ENCODE measurements around the gene KCNK5.

KCNK5 gene

DNA sequence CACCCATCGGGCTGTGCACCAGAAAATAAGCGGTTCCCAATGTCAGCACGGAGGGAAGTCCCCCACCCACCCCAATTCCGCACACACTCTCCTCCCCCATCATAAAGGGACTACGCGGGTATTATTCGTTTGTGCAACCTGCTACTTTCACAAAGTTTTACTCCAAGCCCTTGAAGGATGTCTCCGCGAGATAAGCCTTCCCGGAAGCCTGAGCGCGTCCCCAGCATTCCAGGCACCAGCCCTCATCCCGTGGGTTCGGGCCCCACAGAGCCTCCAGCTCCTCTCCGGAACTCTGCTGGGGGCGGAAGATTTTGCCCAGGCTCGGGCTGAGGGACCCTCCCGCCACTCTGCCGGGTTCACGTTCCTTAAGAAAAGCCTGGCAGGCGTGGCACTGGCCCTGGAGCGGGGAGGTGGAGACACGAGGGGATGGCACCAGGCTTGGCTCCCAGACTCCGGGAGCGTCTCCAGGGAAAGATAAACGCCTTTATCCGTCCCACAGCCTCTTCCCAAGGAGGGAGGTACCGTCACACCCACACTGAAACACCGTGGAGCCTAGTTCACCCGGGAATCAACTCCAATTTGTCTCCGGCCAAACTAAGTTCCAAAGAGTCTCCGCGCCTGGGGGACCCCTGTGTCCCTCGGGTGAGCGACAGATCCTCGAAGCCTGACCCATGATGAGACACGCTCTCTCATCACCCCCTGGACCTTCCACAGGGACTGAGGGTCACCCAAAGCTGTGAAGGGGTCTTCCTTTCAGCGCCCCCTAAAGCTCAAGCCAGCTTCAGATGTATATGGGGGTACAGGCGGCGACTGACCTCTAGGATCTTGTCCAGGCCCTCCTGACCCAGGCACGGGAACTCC is 934 bp downstream of the KCNK5 start:
- Mint-ChIP-seq H3K4me1 (ENCODE audit: low read depth) (peaks cover 44% of the 10 kb centered on the region), H3K27ac (peak overlapping the region; percentile 93), H3K9me3 (peaks cover 5% of the 10 kb centered on the region), H3K4me3 (peak overlapping the region; percentile 83), H3K36me3 (ENCODE audit: low read depth) (peaks cover 31% of the 10 kb centered on the region), H3K27me3 (ENCODE audit: low read depth) (no peaks in the 10 kb centered on the region)
- DNase-seq (ENCODE audit: low spot score): peak; percentile 56

DNA sequence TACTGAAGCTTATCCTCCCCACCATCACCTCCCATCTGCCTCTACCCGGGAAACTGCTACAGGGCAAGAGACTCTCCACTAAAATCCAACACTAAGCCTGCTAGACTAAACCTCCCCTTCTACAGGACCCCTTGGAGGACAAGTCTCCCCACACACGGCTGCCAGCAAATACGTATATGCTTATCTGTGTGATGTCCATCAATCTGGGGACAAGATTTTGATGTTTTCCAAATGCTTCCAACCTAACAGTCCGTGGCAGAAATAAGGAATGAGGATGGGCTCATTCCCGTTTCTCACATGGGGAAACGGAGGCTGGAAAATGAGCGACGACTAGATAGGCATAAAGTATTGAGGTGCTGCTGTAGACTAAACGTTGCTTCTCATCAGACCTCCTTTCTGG is 1.8 kb downstream of the KCNK5 start:
- Mint-ChIP-seq H3K36me3 (ENCODE audit: low read depth) (peaks cover 39% of the 10 kb centered on the region), H3K4me1 (ENCODE audit: low read depth) (peaks cover 52% of the 10 kb centered on the region), H3K4me3 (peak overlapping the region; percentile 83), H3K27me3 (ENCODE audit: low read depth) (no peaks in the 10 kb centered on the region), H3K27ac (peak overlapping the region; percentile 93), H3K9me3 (peaks cover 12% of the 10 kb centered on the region)
- DNase-seq (ENCODE audit: low spot score): no peak

DNA sequence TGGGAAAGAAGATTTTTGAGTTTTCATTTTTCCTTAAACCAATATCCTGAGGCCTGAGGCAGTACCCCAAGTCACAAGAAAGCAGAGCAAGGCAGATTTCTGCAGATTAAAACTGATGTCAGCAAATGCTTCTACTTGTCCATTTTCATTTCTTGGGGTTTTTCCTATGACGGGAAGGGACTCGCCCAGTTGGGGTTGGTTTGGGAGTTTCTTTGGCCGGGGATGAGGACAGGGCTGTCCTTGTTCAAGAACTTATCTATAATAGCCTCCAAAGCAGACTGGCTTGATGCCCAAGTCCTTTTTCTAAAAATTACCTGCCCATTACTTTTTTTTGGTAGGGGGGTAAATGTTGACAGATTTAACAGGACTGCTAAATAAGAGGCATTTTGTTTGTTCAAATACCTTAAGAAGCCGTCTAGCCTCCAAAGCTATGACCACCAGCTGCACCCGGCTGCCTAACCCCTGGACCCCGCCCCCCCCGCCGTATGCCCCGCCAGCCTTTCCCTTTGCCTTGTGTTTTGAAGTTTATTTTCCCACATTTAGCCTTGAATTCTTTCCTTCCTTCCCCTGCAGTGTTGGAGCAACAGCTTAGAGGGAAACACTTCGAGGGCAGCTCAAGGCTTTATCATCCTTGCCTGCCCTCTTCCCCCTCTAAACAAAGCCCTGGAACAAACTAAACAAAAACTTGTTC is 2.5 kb downstream of the KCNK5 start:
- peaks cover 45% of the 10 kb centered on the region for H3K36me3 Mint-ChIP-seq (ENCODE audit: low read depth)
- no peak for DNase-seq (ENCODE audit: low spot score)
- H3K27me3 Mint-ChIP-seq (ENCODE audit: low read depth): no peaks in the 10 kb centered on the region
- H3K4me1 Mint-ChIP-seq (ENCODE audit: low read depth): peaks cover 59% of the 10 kb centered on the region
- peak overlapping the region; percentile 93 for H3K27ac Mint-ChIP-seq
- peak overlapping the region; percentile 83 for H3K4me3 Mint-ChIP-seq
- peaks cover 12% of the 10 kb centered on the region for H3K9me3 Mint-ChIP-seq

DNA sequence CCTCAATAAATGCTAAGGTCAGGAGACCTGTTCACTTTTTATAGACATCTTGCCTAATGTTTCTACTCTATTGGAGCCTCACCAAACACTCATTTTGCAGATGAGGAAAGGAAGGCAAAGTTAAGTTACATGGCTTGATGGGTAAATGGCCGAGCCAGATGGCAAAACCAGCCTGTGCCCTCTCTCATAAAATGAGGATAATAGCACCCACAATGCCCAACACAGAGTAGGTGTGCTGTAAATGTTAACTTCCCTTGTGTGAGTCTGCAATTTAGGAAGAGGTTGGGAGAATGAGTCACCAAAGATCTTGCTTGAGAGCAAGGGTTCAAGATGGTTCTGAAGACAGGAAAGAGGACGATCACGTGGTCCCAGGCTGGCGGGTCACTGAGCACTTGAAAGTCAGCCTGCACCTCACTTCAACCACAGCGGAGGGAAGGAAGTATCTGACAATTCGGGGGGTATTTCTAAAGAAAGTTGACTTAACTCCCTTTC is 3.3 kb downstream of the KCNK5 start:
- H3K27ac Mint-ChIP-seq: peak overlapping the region; percentile 93
- H3K36me3 Mint-ChIP-seq (ENCODE audit: low read depth): peaks cover 49% of the 10 kb centered on the region
- H3K27me3 Mint-ChIP-seq (ENCODE audit: low read depth): no peaks in the 10 kb centered on the region
- DNase-seq (ENCODE audit: low spot score): peak; percentile 77
- peaks cover 12% of the 10 kb centered on the region for H3K9me3 Mint-ChIP-seq
- H3K4me1 Mint-ChIP-seq (ENCODE audit: low read depth): peaks cover 66% of the 10 kb centered on the region
- H3K4me3 Mint-ChIP-seq: peak overlapping the region; percentile 83

DNA sequence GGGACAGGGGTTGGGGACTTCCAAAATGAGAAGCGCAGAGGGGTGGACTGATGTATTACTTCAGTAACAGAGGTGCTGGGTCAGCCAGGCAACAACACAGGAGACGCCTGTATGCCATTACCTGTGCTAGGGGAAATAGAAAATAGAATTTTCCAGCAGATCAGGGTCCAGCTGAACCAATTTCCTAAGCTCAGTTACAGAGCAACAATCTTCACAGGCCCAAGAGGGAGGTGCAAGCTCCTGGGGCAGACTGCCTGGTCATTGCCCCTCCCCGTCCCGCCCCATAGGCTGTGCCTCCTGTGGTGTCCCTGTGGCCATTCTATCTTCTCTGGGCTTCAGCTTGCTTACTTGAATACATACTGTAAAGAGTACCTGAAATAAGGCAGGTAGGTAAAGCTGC is 3.7 kb downstream of the KCNK5 start:
- Mint-ChIP-seq H3K4me3 (peak overlapping the region; percentile 83), H3K9me3 (peaks cover 12% of the 10 kb centered on the region), H3K4me1 (ENCODE audit: low read depth) (peaks cover 70% of the 10 kb centered on the region), H3K36me3 (ENCODE audit: low read depth) (peaks cover 49% of the 10 kb centered on the region), H3K27ac (peak overlapping the region; percentile 93), H3K27me3 (ENCODE audit: low read depth) (no peaks in the 10 kb centered on the region)
- no peak for DNase-seq (ENCODE audit: low spot score)

DNA sequence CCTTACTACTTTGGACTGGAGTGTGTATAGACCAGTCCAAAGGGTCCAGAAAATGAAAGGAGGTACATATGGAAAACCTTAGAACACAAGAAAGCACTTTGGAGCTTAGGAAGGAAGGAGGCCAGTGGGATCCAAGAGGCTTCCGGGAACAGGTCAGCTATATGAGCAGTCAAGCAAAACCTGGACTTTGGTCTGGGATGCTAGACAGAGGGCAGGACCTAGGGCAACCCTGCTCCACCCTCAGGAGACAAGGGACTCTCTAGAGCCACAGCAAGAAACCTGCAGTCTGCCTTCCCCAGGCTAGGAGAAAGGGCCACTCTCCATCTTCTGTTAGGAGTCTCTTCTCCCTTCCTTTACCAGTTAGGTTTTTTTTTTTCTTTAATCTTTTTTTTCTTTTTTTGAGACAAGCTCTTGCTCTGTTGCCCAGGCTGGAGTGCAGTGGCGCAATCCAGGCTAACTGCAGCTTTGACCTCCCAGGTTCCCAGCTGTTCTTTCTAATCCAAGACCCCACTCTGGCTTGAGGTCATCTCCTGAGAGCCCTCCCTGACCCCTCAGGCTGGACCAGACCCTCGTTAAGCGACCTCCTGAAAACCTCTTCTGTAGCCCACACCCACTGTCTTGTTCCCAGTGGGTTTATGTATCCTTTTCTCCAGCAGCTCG is 4.6 kb downstream of the KCNK5 start:
- peak overlapping the region; percentile 61 for H3K4me3 Mint-ChIP-seq
- H3K4me1 Mint-ChIP-seq (ENCODE audit: low read depth): peaks cover 75% of the 10 kb centered on the region
- peak overlapping the region; percentile 70 for H3K27ac Mint-ChIP-seq
- peaks cover 52% of the 10 kb centered on the region for H3K36me3 Mint-ChIP-seq (ENCODE audit: low read depth)
- no peak for DNase-seq (ENCODE audit: low spot score)
- no peaks in the 10 kb centered on the region for H3K27me3 Mint-ChIP-seq (ENCODE audit: low read depth)
- peaks cover 12% of the 10 kb centered on the region for H3K9me3 Mint-ChIP-seq

DNA sequence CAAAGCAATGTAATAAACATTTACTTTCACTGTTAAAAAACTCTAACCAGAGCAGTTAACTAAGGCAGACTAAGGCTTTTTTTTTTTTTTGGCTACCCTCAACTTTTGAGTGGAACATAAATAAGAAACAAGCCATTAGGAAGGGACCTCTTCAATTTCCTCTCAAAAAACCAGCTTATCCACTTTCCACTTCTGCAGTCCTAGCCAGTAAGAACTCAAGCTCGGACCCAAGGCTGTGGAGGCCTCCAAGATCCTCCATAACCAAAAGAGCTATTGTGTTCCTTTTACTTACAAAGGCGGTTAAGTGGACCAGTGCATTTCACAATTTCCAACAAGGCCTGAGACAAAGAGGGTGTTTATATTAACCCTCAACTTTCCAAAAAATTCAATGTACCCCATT is 5.3 kb downstream of the KCNK5 start:
- Mint-ChIP-seq H3K9me3 (peaks cover 12% of the 10 kb centered on the region), H3K27me3 (ENCODE audit: low read depth) (no peaks in the 10 kb centered on the region), H3K27ac (peak overlapping the region; percentile 70), H3K4me3 (peak overlapping the region; percentile 61), H3K36me3 (ENCODE audit: low read depth) (peaks cover 52% of the 10 kb centered on the region), H3K4me1 (ENCODE audit: low read depth) (peaks cover 80% of the 10 kb centered on the region)
- no peak for DNase-seq (ENCODE audit: low spot score)

DNA sequence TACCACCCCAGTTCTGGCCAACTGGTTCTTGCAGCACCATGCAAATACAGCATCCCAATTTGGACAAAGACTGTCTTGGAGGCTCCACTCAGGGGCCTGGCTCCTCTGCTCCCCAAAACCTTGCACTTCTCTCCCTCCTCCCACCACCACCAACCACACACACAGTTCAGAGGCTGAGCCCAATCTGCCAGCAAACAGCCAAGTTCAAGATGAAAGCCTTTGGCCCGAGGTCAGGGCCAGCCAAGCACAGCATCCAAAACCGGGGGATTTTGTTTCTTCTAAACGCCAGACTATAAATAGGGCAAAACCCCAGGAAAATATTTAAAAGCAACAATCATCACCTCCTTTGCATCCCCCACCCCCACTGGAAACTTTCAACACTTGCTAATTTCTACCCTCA is 5.7 kb downstream of the KCNK5 start:
- DNase-seq (ENCODE audit: low spot score): no peak
- H3K36me3 Mint-ChIP-seq (ENCODE audit: low read depth): peaks cover 54% of the 10 kb centered on the region
- no peaks in the 10 kb centered on the region for H3K27me3 Mint-ChIP-seq (ENCODE audit: low read depth)
- H3K9me3 Mint-ChIP-seq: peaks cover 12% of the 10 kb centered on the region
- peak overlapping the region; percentile 61 for H3K4me3 Mint-ChIP-seq
- peaks cover 84% of the 10 kb centered on the region for H3K4me1 Mint-ChIP-seq (ENCODE audit: low read depth)
- peak overlapping the region; percentile 70 for H3K27ac Mint-ChIP-seq

DNA sequence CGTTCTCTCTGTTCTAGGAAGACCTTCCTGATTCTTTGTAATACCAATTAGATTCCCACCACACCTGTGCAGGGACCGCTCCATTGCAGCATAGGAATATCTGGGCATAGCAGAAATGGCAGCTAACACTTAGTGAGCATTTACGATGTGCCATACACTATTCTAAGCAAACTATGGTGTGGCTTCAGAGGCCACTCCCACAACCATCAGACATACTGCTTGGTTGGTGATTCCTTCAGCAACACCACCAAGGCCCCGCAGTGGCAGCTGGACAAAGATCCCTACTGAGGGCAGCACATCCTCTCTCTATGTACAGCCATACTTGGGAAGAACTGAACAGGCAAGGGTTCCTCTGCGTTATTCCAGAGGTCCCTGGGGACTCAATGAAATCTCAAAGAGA is 6.2 kb downstream of the KCNK5 start:
- peaks cover 54% of the 10 kb centered on the region for H3K36me3 Mint-ChIP-seq (ENCODE audit: low read depth)
- H3K4me3 Mint-ChIP-seq: peak overlapping the region; percentile 15
- DNase-seq (ENCODE audit: low spot score): no peak
- no peak overlapping the region for H3K27ac Mint-ChIP-seq
- peaks cover 83% of the 10 kb centered on the region for H3K4me1 Mint-ChIP-seq (ENCODE audit: low read depth)
- H3K27me3 Mint-ChIP-seq (ENCODE audit: low read depth): no peaks in the 10 kb centered on the region
- H3K9me3 Mint-ChIP-seq: peaks cover 12% of the 10 kb centered on the region

DNA sequence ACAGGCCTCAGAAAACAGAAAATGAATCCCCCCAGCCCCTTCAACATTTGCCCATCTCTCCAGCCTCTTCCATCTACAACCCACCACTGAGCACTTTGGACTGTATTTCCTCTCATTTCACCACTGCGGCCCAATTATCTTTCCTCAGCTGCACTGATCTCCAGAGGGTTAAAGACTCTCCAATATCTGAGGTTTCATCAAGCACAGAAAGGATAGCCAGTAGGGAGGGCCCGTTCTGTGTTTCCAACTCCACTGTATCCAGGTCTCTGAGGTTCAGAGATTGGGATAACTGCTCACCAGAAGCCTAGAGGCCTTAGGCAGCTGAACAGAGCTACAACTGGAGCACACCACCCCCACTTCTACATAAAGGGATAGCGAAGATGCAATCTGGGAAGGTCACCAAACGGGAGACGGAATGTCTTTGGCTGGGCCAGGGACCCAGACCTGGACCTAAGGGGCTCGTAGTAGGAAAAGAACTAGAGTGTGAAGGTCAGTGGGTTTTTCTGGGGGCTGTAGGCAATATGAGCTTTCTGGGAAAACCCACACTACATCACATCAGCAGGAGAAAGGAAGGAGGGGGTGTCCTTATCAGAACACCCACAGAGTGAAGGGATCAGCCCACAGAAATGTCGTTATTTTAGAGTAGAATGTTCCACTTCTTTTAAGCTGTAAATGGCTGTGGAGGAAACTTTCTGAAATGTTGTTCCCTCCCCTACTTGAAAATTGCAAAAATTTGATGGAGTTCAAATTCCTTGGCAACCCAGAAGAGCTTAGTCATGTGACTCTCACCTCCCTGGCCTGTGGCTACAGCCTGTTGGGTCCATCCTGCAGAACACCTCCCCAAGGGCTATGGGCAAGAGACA is 7.3 kb downstream of the KCNK5 start:
- Mint-ChIP-seq H3K4me3 (peak overlapping the region; percentile 35), H3K4me1 (ENCODE audit: low read depth) (peaks cover 81% of the 10 kb centered on the region), H3K9me3 (peaks cover 12% of the 10 kb centered on the region), H3K27ac (peak overlapping the region; percentile 70), H3K36me3 (ENCODE audit: low read depth) (peaks cover 46% of the 10 kb centered on the region), H3K27me3 (ENCODE audit: low read depth) (no peaks in the 10 kb centered on the region)
- peak; percentile 24 for DNase-seq (ENCODE audit: low spot score)

DNA sequence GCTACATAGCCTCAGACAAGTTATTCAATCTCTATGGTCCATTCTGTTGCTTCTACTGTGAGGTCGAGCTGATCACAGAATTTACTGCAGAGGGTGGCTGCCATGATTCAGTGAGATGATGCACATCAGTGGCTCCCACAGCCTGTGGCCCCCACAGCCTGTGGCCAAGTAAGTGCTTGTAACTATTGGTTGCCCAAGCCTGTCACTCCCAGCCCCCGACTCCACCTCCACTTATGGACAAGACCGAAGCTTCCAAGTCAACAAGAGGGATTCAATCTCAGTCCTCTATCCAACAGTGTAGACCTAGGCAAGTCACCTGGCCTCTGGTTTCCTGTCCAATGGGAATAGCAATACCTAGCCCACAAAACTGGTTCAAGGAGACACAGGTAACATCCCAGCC is 8.2 kb downstream of the KCNK5 start:
- peaks cover 44% of the 10 kb centered on the region for H3K36me3 Mint-ChIP-seq (ENCODE audit: low read depth)
- H3K4me1 Mint-ChIP-seq (ENCODE audit: low read depth): peaks cover 77% of the 10 kb centered on the region
- H3K9me3 Mint-ChIP-seq: peaks cover 12% of the 10 kb centered on the region
- H3K27ac Mint-ChIP-seq: no peak overlapping the region
- DNase-seq (ENCODE audit: low spot score): no peak
- no peaks in the 10 kb centered on the region for H3K27me3 Mint-ChIP-seq (ENCODE audit: low read depth)
- H3K4me3 Mint-ChIP-seq: no peak overlapping the region

DNA sequence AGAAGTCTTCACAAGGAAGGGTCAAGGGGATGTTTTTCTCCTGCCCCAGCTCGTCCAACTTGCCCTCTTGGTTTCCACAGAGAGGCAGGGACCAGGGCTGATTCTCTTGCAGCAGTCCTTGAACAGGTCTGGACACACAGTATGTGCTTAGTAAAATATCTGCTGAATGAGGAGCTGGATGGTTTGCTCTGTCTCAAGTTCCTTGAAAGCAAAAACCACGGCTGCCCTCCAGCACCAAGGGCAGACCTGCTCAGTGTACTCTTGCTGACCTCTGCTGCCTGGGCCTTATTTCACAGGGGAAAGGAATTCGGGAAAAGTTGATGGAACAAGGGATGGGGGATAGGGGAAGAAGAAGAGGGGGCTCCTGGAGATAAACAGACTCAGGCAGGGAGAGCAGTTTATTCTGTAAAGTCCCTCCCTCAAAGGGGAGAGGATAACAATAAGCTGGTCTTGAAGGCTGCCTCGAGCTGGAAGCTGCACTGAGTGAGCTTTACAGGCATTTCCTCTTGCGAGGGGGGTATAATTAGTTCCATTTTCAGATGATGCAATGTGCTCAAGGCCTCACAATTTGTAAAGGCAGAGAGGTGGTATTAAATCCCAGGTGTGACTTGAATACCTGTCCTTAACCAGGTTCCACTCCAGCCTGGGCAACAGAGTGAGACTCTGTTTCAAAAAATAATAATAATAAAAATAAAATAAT is 10.3 kb downstream of the KCNK5 start:
- Mint-ChIP-seq H3K27ac (peak overlapping the region; percentile 81), H3K27me3 (ENCODE audit: low read depth) (no peaks in the 10 kb centered on the region), H3K4me3 (peak overlapping the region; percentile 38), H3K36me3 (ENCODE audit: low read depth) (peaks cover 39% of the 10 kb centered on the region), H3K9me3 (peaks cover 12% of the 10 kb centered on the region), H3K4me1 (ENCODE audit: low read depth) (peaks cover 74% of the 10 kb centered on the region)
- DNase-seq (ENCODE audit: low spot score): no peak

All from T-helper 2 cell treated with Interferon-gamma antibody and Interleukin-4, amounts not matched to agents 5 μg/mL and 100 μg/mL, for 36 hours (primary cell).